Lower leg skin (tissue), 4 donors: ENCODE results near the gene LEMD3. TPM values are rescaled to one million over a fixed set of nuclear protein-coding genes. Genes with fewer than 3 reads are reported as not detected.

Source experiments
- DNase-seq, 2 donors: peaks; one replicate each; pipeline ENCODE4 v3.0.0-alpha.2; 2019; ENCODE audit warnings: low spot score in 2 of 2
- H3K4me3 ChIP-seq: fragments of 200-600 bp; sonication (generic); 2 replicates; pipeline ENCODE4 v1.5.1; 2017; ENCODE audit warnings: mild to moderate bottlenecking, low read depth; ENCODE audit not compliant: poor library complexity, severe bottlenecking
- CTCF ChIP-seq, 3 donors: fragments of 450-650 bp; IDR thresholded peaks; one replicate each; pipeline ENCODE4 v1.5.1; 2016; ENCODE audit warnings: antibody characterized with exemption in 3 of 3, mild to moderate bottlenecking in 3 of 3, moderate library complexity in 2 of 3
- POLR2A ChIP-seq, 2 donors: fragments of 450-650 bp; IDR thresholded peaks; one replicate each; pipeline ENCODE4 v1.6.1; 2016 to 2017; ENCODE audit warnings: antibody characterized with exemption in 2 of 2, mild to moderate bottlenecking in 1 of 2, moderate library complexity in 1 of 2
- WGBS, 2 donors: methylation state at CpG; one replicate each; pipeline ENCODE4 v1.1.5; 2018; 5-methylcytosine and 5-hydroxymethylcytosine counted together
- intact Hi-C: fragments of 100-400 bp; cut with DNase I; formaldehyde crosslinking; loops from one replicate; pipeline ENCODE4 v1.15.0; 2023; ENCODE audit warnings: low total_unique reads
- total RNA-seq, 4 donors: library from RNA; depleted of rRNA; stranded (reverse); fragments of >200 nt; gene quantifications; one replicate each; pipeline ENCODE4 v1.1.0, GENCODE V29; 2016

LEMD3 gene
- total RNA-seq, 4 donors from 2014 or later: 45.1 to 89.8 (median 53.7) TPM

- H3K4me3 ChIP-seq: no peak overlapping the region
- TF ChIP-seq POLR2A (IDR thresholded peaks at IDR 0.05) (no peak), CTCF (IDR thresholded peaks at IDR 0.05) (no peak)
- DNase-seq: no peak
- intact Hi-C loops: no loop called here
These were observed 34.0 kb downstream of the LEMD3 start for GRCh38 chr12:65203376-65203775.

DNA sequence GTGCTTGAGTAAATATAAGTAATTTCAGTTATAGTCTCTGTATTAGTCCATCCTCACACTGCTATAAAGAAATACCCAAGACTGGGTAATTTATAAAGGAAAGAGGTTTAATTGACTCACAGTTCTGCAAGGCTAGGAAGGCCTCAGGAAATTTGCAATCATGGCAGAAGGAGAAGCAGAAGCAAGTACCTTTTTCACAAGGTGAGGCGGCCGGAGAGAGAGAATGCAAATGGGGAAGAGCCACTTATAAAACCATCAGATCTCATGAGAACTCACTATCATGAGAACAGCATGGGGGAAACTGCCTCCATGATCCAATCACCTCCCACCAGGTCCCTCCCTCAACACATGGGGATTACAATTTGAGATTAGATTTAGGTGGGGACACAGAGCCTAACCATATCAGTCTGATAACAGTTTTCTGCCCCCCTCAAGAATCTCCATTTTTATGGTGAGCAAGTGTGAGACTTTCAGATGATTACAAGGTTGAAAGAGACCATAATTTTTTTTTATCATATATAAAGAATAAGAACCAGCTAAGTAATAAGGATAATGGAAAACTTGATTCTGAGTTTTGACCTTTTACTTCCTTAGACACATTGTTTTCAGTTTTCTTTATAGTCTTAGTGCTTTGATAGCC, 35.6 kb downstream of the LEMD3 start:
- WGBS, 2 donors: 91 to 92% methylated on average over 2 of the region's 2 CpGs
- intact Hi-C loops: no loop called here
- TF ChIP-seq CTCF (IDR thresholded peaks at IDR 0.05) (no peak), POLR2A (IDR thresholded peaks at IDR 0.05) (no peak)
- no peak for DNase-seq
- H3K4me3 ChIP-seq: no peak overlapping the region

DNA sequence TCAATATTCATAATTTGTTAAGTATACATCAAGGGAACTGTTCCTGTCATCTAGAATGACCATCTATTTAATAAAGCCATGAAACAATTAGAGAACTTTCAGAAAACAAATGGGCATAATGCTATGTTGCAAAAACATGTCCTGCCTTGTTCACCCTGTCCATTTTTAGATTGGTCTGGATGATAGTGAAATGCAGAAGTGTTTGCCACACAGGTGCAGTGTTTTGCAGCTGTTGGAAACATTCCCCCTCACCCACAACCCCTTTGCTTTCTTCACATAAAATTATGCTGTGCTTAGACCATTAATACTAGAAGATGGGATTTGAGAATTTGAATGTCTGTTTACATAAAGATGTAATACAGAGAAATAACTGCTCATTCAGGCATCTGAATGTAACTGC, 36.5 kb downstream of the LEMD3 start:
- intact Hi-C loops: no loop called here
- no peak overlapping the region for H3K4me3 ChIP-seq
- no peak for TF ChIP-seq CTCF (IDR thresholded peaks at IDR 0.05)
- TF ChIP-seq POLR2A (IDR thresholded peaks at IDR 0.05): no peak
- DNase-seq: no peak

GRCh38 chr12:65208125-65208524, 38.7 kb downstream of the LEMD3 start:
- intact Hi-C loops: no loop called here
- 85 to 92% methylated on average over 2 of the region's 2 CpGs for WGBS, 2 donors
- H3K4me3 ChIP-seq: no peak overlapping the region
- TF ChIP-seq CTCF (IDR thresholded peaks at IDR 0.05) (no peak), POLR2A (IDR thresholded peaks at IDR 0.05) (no peak)
- DNase-seq: no peak

DNA sequence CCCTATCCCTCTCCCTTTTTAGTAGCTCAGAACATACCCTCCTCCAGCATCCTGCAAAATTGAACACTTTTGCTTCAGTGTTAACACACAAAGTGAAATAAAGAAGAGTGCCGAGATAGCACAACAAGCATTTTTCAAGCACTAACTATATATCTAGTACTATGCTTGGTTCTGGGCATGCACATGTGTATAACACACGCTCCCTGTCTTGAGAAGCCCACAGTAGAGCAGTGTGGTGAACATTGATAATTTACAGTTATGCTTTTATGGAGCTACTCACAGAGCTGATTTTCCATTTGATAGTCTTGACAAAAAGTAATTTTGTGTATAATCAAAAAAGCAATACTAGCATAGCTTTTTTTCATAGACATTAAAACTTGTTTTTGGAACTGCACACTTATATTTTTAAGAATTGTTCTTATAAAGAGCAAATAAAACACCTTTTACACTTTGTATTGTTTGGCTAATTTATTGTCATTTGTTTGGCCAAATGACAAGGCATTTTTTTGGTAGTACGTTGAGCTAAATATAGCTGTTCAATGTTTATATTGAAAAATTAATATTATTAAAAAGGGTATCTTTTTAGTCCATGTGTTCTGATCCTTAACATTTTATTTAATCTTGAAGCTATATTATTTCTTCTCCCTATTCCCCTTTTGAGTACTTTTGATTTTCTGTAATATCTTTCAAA, 39.7 kb downstream of the LEMD3 start:
- H3K4me3 ChIP-seq: no peak overlapping the region
- 69 to 73% methylated on average over 3 of the region's 3 CpGs for WGBS, 2 donors
- TF ChIP-seq CTCF (IDR thresholded peaks at IDR 0.05): no peak
- TF ChIP-seq POLR2A (IDR thresholded peaks at IDR 0.05): no peak
- no peak for DNase-seq
- intact Hi-C loops: no loop called here

- 52 to 56% methylated on average over 2 of the region's 2 CpGs for WGBS, 2 donors
- no peak for DNase-seq
- H3K4me3 ChIP-seq: no peak overlapping the region
- intact Hi-C loops: no loop called here
- TF ChIP-seq CTCF (IDR thresholded peaks at IDR 0.05) (no peak), POLR2A (IDR thresholded peaks at IDR 0.05) (no peak)
These were observed 40.3 kb downstream of the LEMD3 start for GRCh38 chr12:65209655-65210043.
